H9 (cell line): ENCODE measurements around the gene MYL6B. TPM values are rescaled to one million over a fixed set of nuclear protein-coding genes. Genes with fewer than 3 reads are reported as not detected.

Experiments used
- DNase-seq: peaks from one replicate; pipeline ENCODE4 v3.0.0-alpha.2; 2017
- H2AFZ ChIP-seq: one replicate; pipeline ENCODE4 v1.6.1; 2013; ENCODE audit warnings: mild to moderate bottlenecking, low read length, control low read depth, moderate library complexity
- H2AK5ac ChIP-seq: 2 replicates; pipeline ENCODE4 v1.6.1; 2013; ENCODE audit warnings: low read length, control low read depth, mixed read lengths; ENCODE audit not compliant: insufficient read length
- H2BK120ac ChIP-seq: one replicate; pipeline ENCODE4 v1.6.1; 2013; ENCODE audit warnings: low read depth, mild to moderate bottlenecking, low read length, control low read depth, inconsistent platforms; ENCODE audit not compliant: poor library complexity, severe bottlenecking
- H2BK12ac ChIP-seq: 2 replicates; pipeline ENCODE4 v1.6.1; 2013; ENCODE audit warnings: low read length, control low read depth, mixed read lengths, low read depth; ENCODE audit not compliant: insufficient read length
- H2BK15ac ChIP-seq: 2 replicates; pipeline ENCODE4 v1.6.1; 2013; ENCODE audit warnings: low read depth, low read length, control low read depth
- H2BK20ac ChIP-seq: one replicate; pipeline ENCODE4 v1.6.1; 2013; ENCODE audit warnings: low read depth, mild to moderate bottlenecking, low read length, control low read depth, inconsistent platforms; ENCODE audit not compliant: poor library complexity, severe bottlenecking
- H2BK5ac ChIP-seq: 2 replicates; pipeline ENCODE4 v1.6.1; 2013; ENCODE audit warnings: low read length, control low read depth, mixed read lengths; ENCODE audit not compliant: insufficient read length
- H3K14ac ChIP-seq: 2 replicates; pipeline ENCODE4 v1.6.1; 2013; ENCODE audit warnings: low read length, control low read depth; ENCODE audit not compliant: insufficient read depth
- H3K18ac ChIP-seq: 2 replicates; pipeline ENCODE4 v1.6.1; 2013; ENCODE audit warnings: low read depth, mild to moderate bottlenecking, mixed read lengths, low read length, control low read depth; ENCODE audit not compliant: insufficient read length
- H3K23ac ChIP-seq: 2 replicates; pipeline ENCODE4 v1.6.1; 2013; ENCODE audit warnings: low read length, control low read depth, mixed read lengths, low read depth; ENCODE audit not compliant: insufficient read length
- H3K23me2 ChIP-seq: 2 replicates; pipeline ENCODE4 v1.6.1; 2013; ENCODE audit warnings: low read depth, mild to moderate bottlenecking, mixed read lengths, low read length, control low read depth; ENCODE audit not compliant: insufficient read length, poor library complexity, severe bottlenecking
- H3K27ac ChIP-seq: 2 replicates; pipeline ENCODE4 v1.5.1; 2013; ENCODE audit warnings: low read length, control low read depth, mixed read lengths, low read depth; ENCODE audit not compliant: insufficient read length
- H3K27me3 ChIP-seq: 2 replicates; pipeline ENCODE4 v1.6.1; 2013; ENCODE audit warnings: low read length, control low read depth, inconsistent platforms; ENCODE audit not compliant: insufficient read depth
- H3K4ac ChIP-seq: 2 replicates; pipeline ENCODE4 v1.6.1; 2013; ENCODE audit warnings: low read depth, mild to moderate bottlenecking, control low read depth, inconsistent platforms, low read length, moderate library complexity
- H3K4me1 ChIP-seq: 2 replicates; pipeline ENCODE4 v1.6.1; 2013; ENCODE audit warnings: low read length, control low read depth, inconsistent platforms; ENCODE audit not compliant: insufficient read depth
- H3K4me2 ChIP-seq: 2 replicates; pipeline ENCODE4 v1.6.1; 2013; ENCODE audit warnings: low read length, control low read depth, mixed read lengths; ENCODE audit not compliant: insufficient read length, insufficient read depth
- H3K56ac ChIP-seq: 2 replicates; pipeline ENCODE4 v1.6.1; 2013; ENCODE audit warnings: low read depth, mild to moderate bottlenecking, mixed read lengths, low read length, control low read depth; ENCODE audit not compliant: insufficient read length
- H3K79me1 ChIP-seq: 2 replicates; pipeline ENCODE4 v1.6.1; 2013; ENCODE audit warnings: low read depth, mild to moderate bottlenecking, moderate library complexity, low read length, control low read depth, inconsistent platforms; ENCODE audit not compliant: insufficient read depth, poor library complexity, severe bottlenecking
- H3K79me2 ChIP-seq: 2 replicates; pipeline ENCODE4 v1.6.1; 2013; ENCODE audit warnings: low read length, control low read depth, inconsistent platforms; ENCODE audit not compliant: insufficient read depth
- H3K9ac ChIP-seq: 2 replicates; pipeline ENCODE4 v1.6.1; 2013; ENCODE audit warnings: low read length, control low read depth, mixed read lengths; ENCODE audit not compliant: insufficient read length; ENCODE audit errors: extremely low read depth
- H3K9me3 ChIP-seq: one replicate; pipeline ENCODE4 v1.6.1; 2013; ENCODE audit warnings: low read depth, low read length, inconsistent platforms; ENCODE audit not compliant: control insufficient read depth
- H3T11ph ChIP-seq: one replicate; pipeline ENCODE4 v1.6.1; 2013; ENCODE audit warnings: mild to moderate bottlenecking, low read length, control low read depth, inconsistent platforms
- H4K20me1 ChIP-seq: one replicate; pipeline ENCODE4 v1.6.1; 2013; ENCODE audit not compliant: control insufficient read depth, insufficient read length, insufficient read depth
- H4K5ac ChIP-seq: 2 replicates; pipeline ENCODE4 v1.6.1; 2013; ENCODE audit warnings: low read depth, mild to moderate bottlenecking, mixed read lengths, low read length, control low read depth; ENCODE audit not compliant: insufficient read length
- H4K8ac ChIP-seq: replicated peaks from 2 replicates; pipeline ENCODE4 v1.6.1; 2013; ENCODE audit warnings: low read length, control low read depth, mixed read lengths, low read depth; ENCODE audit not compliant: insufficient read length
- H4K91ac ChIP-seq: 2 replicates; pipeline ENCODE4 v1.6.1; 2013; ENCODE audit warnings: low read depth, mild to moderate bottlenecking, moderate library complexity, mixed read lengths, low read length, control low read depth; ENCODE audit not compliant: insufficient read length
- H3K27ac Mint-ChIP-seq, 3 experiments: 2 replicates in 2 of 3; 3 replicates in 1 of 3; pipeline ENCODE4 v1.8.0; 2020 to 2021; ENCODE audit warnings: mixed read lengths in 3 of 3, mild to moderate bottlenecking in 1 of 3, moderate library complexity in 1 of 3
- H3K27me3 Mint-ChIP-seq: 2 replicates; pipeline ENCODE4 v1.8.0; 2021; ENCODE audit warnings: low read depth, mild to moderate bottlenecking, moderate library complexity, mixed read lengths
- H3K36me3 Mint-ChIP-seq, 3 experiments: 2 replicates in 2 of 3; 3 replicates in 1 of 3; pipeline ENCODE4 v1.8.0; 2020 to 2021; ENCODE audit warnings: low read depth in 3 of 3, mixed read lengths in 3 of 3; ENCODE audit not compliant: insufficient read depth in 1 of 3
- H3K4me1 Mint-ChIP-seq, 2 experiments: 2 replicates each; pipeline ENCODE4 v1.8.0; 2020; ENCODE audit warnings: mixed read lengths in 2 of 2
- H3K4me3 Mint-ChIP-seq, 2 experiments: 2 replicates in 1 of 2; 3 replicates in 1 of 2; pipeline ENCODE4 v1.8.0; 2020 to 2021; ENCODE audit warnings: mild to moderate bottlenecking in 2 of 2, mixed read lengths in 2 of 2, moderate library complexity in 1 of 2
- H3K9me3 Mint-ChIP-seq, 2 experiments: 2 replicates in 1 of 2; 3 replicates in 1 of 2; pipeline ENCODE4 v1.8.0; 2020; ENCODE audit warnings: mild to moderate bottlenecking in 2 of 2, mixed read lengths in 2 of 2, moderate library complexity in 1 of 2
- CTCF ChIP-seq: fragments of 200-600 bp; sonication (generic); conservative IDR thresholded peaks from 3 replicates; pipeline ENCODE4 v1.8.0; 2021; ENCODE audit warnings: antibody characterized with exemption, mild to moderate bottlenecking
- WGBS: extraction: QIAGEN DNeasy Blood & Tissue Kit; methylation state at CpG from one replicate; pipeline ENCODE4 v1.1.7; 2013; ENCODE audit warnings: missing lambda C conversion rate, low lambda C conversion rate, mixed read lengths; ENCODE audit not compliant: insufficient read length; ENCODE audit errors: extremely low coverage; 5-methylcytosine and 5-hydroxymethylcytosine counted together
- total RNA-seq: library from RNA; stranded (reverse); gene quantifications from 2 replicates; pipeline ENCODE4 v1.2.1, GENCODE V29; 2021

The MYL6B gene
- total RNA-seq, 1 experiment from 2014 or later: 165 TPM

- no peak overlapping the region for H2BK120ac ChIP-seq
- no peak overlapping the region; a peak in 1 of 7 replicates for H3K27ac Mint-ChIP-seq
- H3K4me2 ChIP-seq: no peak overlapping the region
- no CpG with 5 or more reads among the region's 14 CpGs for WGBS
- H3K9me3 ChIP-seq: no peaks in the 10 kb centered on the region
- no peak overlapping the region for H3K56ac ChIP-seq
- H3K9me3 Mint-ChIP-seq: no peaks in the 10 kb centered on the region
- H3K27me3 ChIP-seq: no peaks in the 10 kb centered on the region
- H2AFZ ChIP-seq: no peak overlapping the region
- H4K8ac ChIP-seq: no peak overlapping the region
- H3K23ac ChIP-seq: no peak overlapping the region
- no peak overlapping the region for H3K9ac ChIP-seq
- no peak overlapping the region for H2AK5ac ChIP-seq
- no peak overlapping the region for H2BK12ac ChIP-seq
- no peak overlapping the region for H3K4ac ChIP-seq
- peak; percentile 80 for TF ChIP-seq CTCF
- no peaks in the 10 kb centered on the region for H3K4me1 Mint-ChIP-seq
- peaks cover 36 to 71% (median 61%) of the 10 kb centered on the region in 3 experiments; a peak in 6 of 7 replicates for H3K36me3 Mint-ChIP-seq
- H4K20me1 ChIP-seq: no peaks in the 10 kb centered on the region
- no peak overlapping the region for H3T11ph ChIP-seq
- no peaks in the 10 kb centered on the region for H3K23me2 ChIP-seq
- no peaks in the 10 kb centered on the region for H3K79me1 ChIP-seq
- DNase-seq: peak; percentile 88
- H2BK5ac ChIP-seq: no peak overlapping the region
- no peak overlapping the region for H3K18ac ChIP-seq
- H3K79me2 ChIP-seq: no peaks in the 10 kb centered on the region
- H3K27me3 Mint-ChIP-seq: no peaks in the 10 kb centered on the region
- no peak overlapping the region for H3K27ac ChIP-seq
- no peak overlapping the region for H4K91ac ChIP-seq
- H3K4me1 ChIP-seq: no peaks in the 10 kb centered on the region
- H3K4me3 Mint-ChIP-seq: no peak overlapping the region
- no peak overlapping the region for H4K5ac ChIP-seq
- no peak overlapping the region for H2BK20ac ChIP-seq
- no peak overlapping the region for H2BK15ac ChIP-seq
- H3K14ac ChIP-seq: no peak overlapping the region
Measured at GRCh38 chr12:56206452-56207166, 54.2 kb downstream of the MYL6B start.

Other genes with a start within 250 kb of the MYL6B start
- 58.1 and 58.9 TPM in 2 replicates for gene PYM1, start 224.7 kb upstream of the MYL6B start, total RNA-seq
- 24.1 and 25.9 TPM in 2 replicates for gene DGKA, start 221.4 kb upstream of the MYL6B start, total RNA-seq
- 71.0 and 72.6 TPM in 2 replicates for gene PMEL, start 186.5 kb upstream of the MYL6B start, total RNA-seq
- 53.1 and 60.8 TPM in 2 replicates for gene CDK2, start 185.8 kb upstream of the MYL6B start, total RNA-seq
- 48.4 and 50.6 TPM in 2 replicates for gene RAB5B, start 178.5 kb upstream of the MYL6B start, total RNA-seq
- gene SUOX, start 155.3 kb upstream of the MYL6B start, total RNA-seq: 21.0 and 21.5 TPM in 2 replicates
- 13.0 and 13.9 TPM in 2 replicates for gene IKZF4, start 131.5 kb upstream of the MYL6B start, total RNA-seq
- gene RPS26, start 110.7 kb upstream of the MYL6B start, total RNA-seq: 51.9 and 53.5 TPM in 2 replicates
- gene ERBB3, start 72.4 kb upstream of the MYL6B start, total RNA-seq: 51.2 and 56.5 TPM in 2 replicates
- 248 TPM in 2 replicates for gene PA2G4, start 48.0 kb upstream of the MYL6B start, total RNA-seq
- gene RPL41, start 36.0 kb upstream of the MYL6B start, total RNA-seq: 4,637 and 4,685 TPM in 2 replicates
- 8.9 and 9.4 TPM in 2 replicates for gene ZC3H10, start 34.3 kb upstream of the MYL6B start, total RNA-seq
- gene ESYT1, start 24.3 kb upstream of the MYL6B start, total RNA-seq: 111 and 112 TPM in 2 replicates
- gene MYL6, start 5.8 kb downstream of the MYL6B start, total RNA-seq: 1,181 and 1,197 TPM in 2 replicates
- 85.0 and 86.9 TPM in 2 replicates for gene SMARCC2, start 36.9 kb downstream of the MYL6B start, total RNA-seq
- gene RNF41, start 69.3 kb downstream of the MYL6B start, total RNA-seq: 60.8 and 64.8 TPM in 2 replicates
- gene NABP2, start 71.8 kb downstream of the MYL6B start, total RNA-seq: 48.7 and 49.0 TPM in 2 replicates
- gene SLC39A5, start 77.5 kb downstream of the MYL6B start, total RNA-seq: 0.15 TPM in 1 of 2 replicates, not detected in the other
- 33.4 and 34.6 TPM in 2 replicates for gene ANKRD52, start 105.8 kb downstream of the MYL6B start, total RNA-seq
- gene COQ10A, start 114.4 kb downstream of the MYL6B start, total RNA-seq: 24.8 and 26.1 TPM in 2 replicates
- gene CS, start 147.7 kb downstream of the MYL6B start, total RNA-seq: 250 and 253 TPM in 2 replicates
- 203 and 221 TPM in 2 replicates for gene CNPY2, start 163.4 kb downstream of the MYL6B start, total RNA-seq
- 35.4 and 40.8 TPM in 2 replicates for gene PAN2, start 181.4 kb downstream of the MYL6B start, total RNA-seq
- 1.5 and 2.0 TPM in 2 replicates for gene IL23A, start 186.3 kb downstream of the MYL6B start, total RNA-seq
- 47.8 and 49.9 TPM in 2 replicates for gene STAT2, start 207.5 kb downstream of the MYL6B start, total RNA-seq
- gene APOF, start 210.3 kb downstream of the MYL6B start, total RNA-seq: not detected in 2 replicates